HL-60 (cell line): ENCODE data around the gene B3GALT5.

ENCODE experiments used
- DNase-seq, 2 experiments: peaks; one replicate each; pipeline ENCODE4 v3.0.0-alpha.2; 2010 to 2020; ENCODE audit warnings: low read depth in 1 of 2, low spot score in 1 of 2
- H3K27ac ChIP-seq: fragments of 250-450 bp; sonication (Bioruptor Pico); replicated peaks from 2 replicates; pipeline ENCODE4 v1.5.1; 2020; ENCODE audit warnings: mild to moderate bottlenecking, moderate library complexity
- H3K27me3 ChIP-seq: fragments of 250-450 bp; sonication (Bioruptor Pico); 2 replicates; pipeline ENCODE4 v1.5.1; 2021; ENCODE audit warnings: mild to moderate bottlenecking, moderate library complexity; ENCODE audit not compliant: insufficient read depth, poor library complexity, severe bottlenecking
- H3K4me3 ChIP-seq: replicated peaks from 2 replicates; pipeline ENCODE4 v1.5.1; 2011; ENCODE audit warnings: mild to moderate bottlenecking, control low read depth, low read length; ENCODE audit not compliant: insufficient read depth
- GABPA ChIP-seq: IDR thresholded peaks from 2 replicates; pipeline ENCODE4 v1.6.1; 2012; ENCODE audit warnings: low read depth
- POLR2AphosphoS5 ChIP-seq: IDR thresholded peaks from 2 replicates; pipeline ENCODE4 v1.6.1; 2012; ENCODE audit warnings: low read depth
- SPI1 ChIP-seq: IDR thresholded peaks from 2 replicates; pipeline ENCODE4 v1.6.1; 2012; ENCODE audit warnings: low read depth, mild to moderate bottlenecking, borderline replicate concordance
- TF ChIP-seq, protein P1 (sequence below): IDR thresholded peaks from 2 replicates; pipeline ENCODE4 v1.6.1; 2012; ENCODE audit warnings: low read depth; ENCODE audit not compliant: insufficient replicate concordance
- TF ChIP-seq, protein P2 (sequence below): IDR thresholded peaks from one replicate; pipeline ENCODE4 v1.5.1; 2011; ENCODE audit warnings: low read length, control low read depth, inconsistent platforms; ENCODE audit not compliant: insufficient read depth

B3GALT5 gene

GRCh38 chr21:39669485-39669884, 56.7 kb downstream of the B3GALT5 start:
- TF ChIP-seq POLR2AphosphoS5 (no peak), SPI1 (no peak), GABPA (no peak)
- TF ChIP-seq, protein P1, sequence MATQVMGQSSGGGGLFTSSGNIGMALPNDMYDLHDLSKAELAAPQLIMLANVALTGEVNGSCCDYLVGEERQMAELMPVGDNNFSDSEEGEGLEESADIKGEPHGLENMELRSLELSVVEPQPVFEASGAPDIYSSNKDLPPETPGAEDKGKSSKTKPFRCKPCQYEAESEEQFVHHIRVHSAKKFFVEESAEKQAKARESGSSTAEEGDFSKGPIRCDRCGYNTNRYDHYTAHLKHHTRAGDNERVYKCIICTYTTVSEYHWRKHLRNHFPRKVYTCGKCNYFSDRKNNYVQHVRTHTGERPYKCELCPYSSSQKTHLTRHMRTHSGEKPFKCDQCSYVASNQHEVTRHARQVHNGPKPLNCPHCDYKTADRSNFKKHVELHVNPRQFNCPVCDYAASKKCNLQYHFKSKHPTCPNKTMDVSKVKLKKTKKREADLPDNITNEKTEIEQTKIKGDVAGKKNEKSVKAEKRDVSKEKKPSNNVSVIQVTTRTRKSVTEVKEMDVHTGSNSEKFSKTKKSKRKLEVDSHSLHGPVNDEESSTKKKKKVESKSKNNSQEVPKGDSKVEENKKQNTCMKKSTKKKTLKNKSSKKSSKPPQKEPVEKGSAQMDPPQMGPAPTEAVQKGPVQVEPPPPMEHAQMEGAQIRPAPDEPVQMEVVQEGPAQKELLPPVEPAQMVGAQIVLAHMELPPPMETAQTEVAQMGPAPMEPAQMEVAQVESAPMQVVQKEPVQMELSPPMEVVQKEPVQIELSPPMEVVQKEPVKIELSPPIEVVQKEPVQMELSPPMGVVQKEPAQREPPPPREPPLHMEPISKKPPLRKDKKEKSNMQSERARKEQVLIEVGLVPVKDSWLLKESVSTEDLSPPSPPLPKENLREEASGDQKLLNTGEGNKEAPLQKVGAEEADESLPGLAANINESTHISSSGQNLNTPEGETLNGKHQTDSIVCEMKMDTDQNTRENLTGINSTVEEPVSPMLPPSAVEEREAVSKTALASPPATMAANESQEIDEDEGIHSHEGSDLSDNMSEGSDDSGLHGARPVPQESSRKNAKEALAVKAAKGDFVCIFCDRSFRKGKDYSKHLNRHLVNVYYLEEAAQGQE, result no peak
- TF ChIP-seq, protein P2, sequence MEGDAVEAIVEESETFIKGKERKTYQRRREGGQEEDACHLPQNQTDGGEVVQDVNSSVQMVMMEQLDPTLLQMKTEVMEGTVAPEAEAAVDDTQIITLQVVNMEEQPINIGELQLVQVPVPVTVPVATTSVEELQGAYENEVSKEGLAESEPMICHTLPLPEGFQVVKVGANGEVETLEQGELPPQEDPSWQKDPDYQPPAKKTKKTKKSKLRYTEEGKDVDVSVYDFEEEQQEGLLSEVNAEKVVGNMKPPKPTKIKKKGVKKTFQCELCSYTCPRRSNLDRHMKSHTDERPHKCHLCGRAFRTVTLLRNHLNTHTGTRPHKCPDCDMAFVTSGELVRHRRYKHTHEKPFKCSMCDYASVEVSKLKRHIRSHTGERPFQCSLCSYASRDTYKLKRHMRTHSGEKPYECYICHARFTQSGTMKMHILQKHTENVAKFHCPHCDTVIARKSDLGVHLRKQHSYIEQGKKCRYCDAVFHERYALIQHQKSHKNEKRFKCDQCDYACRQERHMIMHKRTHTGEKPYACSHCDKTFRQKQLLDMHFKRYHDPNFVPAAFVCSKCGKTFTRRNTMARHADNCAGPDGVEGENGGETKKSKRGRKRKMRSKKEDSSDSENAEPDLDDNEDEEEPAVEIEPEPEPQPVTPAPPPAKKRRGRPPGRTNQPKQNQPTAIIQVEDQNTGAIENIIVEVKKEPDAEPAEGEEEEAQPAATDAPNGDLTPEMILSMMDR, result no peak
- no peak overlapping the region for H3K4me3 ChIP-seq
- DNase-seq, result no peak
- no peaks in the 10 kb centered on the region for H3K27me3 ChIP-seq
- H3K27ac ChIP-seq, result no peak overlapping the region

- Histone ChIP-seq H3K4me3 (no peak overlapping the region), H3K27ac (no peak overlapping the region), H3K27me3 (no peaks in the 10 kb centered on the region)
- DNase-seq, result no peak
- TF ChIP-seq, protein P1, result no peak
- TF ChIP-seq SPI1, result no peak
- no peak for TF ChIP-seq GABPA
- TF ChIP-seq, protein P2, result no peak
Observed at GRCh38 chr21:39669976-39670661, 57.4 kb downstream of the B3GALT5 start.

GRCh38 chr21:39670701-39671100, 58.0 kb downstream of the B3GALT5 start:
- no peak for DNase-seq
- Histone ChIP-seq H3K4me3 (no peak overlapping the region), H3K27me3 (no peaks in the 10 kb centered on the region), H3K27ac (no peak overlapping the region)
- TF ChIP-seq SPI1 (no peak), GABPA (no peak), POLR2AphosphoS5 (no peak)
- TF ChIP-seq, protein P1, result no peak
- TF ChIP-seq, protein P2, result no peak
